Measurements from ENCODE around the gene DRICH1.
A peak's percentile ranks its signal among the peaks of the same experiment; 100 is the strongest.
"Not testable (repeated sequence)": the region's sequence is repeated elsewhere in the genome, so short reads cannot be mapped to it uniquely, and the experiment has no call there.

Gene DRICH1

DNA sequence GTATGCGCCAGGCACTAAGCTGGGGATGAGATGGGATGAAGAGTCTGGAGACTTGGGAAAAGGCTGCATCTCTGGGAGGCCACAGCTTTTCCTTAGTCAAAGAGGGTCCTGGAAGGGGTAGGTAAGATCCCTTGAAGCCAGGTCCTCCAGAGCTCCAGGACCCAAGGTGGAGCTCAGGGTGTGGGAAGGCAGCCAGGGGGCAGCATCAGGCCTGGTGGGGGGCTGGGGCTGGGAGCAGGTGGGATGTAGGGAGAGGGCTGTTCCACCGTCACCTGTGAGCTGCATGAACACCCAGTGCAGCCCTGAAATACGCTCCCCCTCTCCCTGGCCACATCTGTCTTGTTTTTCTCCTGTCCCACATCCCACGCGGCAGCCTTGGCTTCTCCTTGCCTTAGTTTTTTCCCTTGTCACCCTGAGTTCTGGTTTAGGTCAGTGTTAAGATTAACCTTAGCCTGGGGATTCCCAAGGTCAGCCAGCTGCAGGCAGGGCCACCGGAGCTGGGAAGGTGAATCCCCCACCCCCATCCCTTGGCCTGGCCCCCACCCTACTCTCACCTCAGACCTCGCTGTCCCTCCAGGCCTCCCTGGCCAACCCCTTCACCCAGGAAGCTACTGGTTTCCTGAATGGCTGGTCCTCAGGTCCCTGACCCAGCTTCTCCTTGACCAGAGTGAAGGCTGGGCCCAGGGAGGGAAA lies 34.4 kb downstream of the DRICH1 start:
- DNase-seq: not testable (repeated sequence)

DNA sequence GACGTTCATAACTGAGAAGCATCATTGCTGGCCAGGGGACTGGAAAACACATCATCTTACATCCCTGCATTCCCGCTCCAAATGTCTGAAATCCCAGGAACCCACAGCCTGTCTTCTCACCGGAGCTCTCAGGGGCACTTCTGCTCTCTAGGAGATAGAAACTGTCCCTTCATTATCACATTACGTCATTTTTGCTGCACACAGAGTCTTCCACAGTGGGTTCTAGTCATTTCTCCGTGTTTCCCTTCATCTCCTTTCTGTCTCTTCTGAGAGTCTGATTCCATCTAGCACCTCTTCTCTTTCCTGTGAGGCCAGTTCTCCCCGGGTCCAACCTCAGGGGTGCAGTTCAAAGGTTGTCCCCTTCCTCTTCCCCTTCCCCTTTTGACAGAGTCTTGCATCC lies 36.2 kb downstream of the DRICH1 start:
- not testable (repeated sequence) for DNase-seq

DNA sequence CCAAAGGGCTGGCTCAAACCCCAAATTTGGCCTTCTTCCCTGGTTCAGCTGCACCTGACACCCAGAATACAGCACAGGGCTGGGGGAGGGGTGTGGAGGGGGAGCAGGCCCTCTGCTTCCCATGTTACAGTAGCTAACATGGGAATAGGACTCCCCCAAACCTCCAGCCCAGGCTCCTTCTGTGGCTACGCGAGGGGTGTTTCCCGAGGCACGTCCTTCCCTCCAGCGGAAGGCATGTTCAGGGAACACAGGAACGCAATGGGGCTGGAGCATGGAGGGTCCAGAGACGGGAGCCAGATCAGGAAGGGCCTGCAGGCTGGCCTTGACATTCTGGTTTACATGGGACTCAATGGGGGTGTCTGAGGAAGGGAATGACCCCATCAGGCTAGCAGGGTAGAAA lies 40.3 kb downstream of the DRICH1 start:
- DNase-seq: no peak

DNA sequence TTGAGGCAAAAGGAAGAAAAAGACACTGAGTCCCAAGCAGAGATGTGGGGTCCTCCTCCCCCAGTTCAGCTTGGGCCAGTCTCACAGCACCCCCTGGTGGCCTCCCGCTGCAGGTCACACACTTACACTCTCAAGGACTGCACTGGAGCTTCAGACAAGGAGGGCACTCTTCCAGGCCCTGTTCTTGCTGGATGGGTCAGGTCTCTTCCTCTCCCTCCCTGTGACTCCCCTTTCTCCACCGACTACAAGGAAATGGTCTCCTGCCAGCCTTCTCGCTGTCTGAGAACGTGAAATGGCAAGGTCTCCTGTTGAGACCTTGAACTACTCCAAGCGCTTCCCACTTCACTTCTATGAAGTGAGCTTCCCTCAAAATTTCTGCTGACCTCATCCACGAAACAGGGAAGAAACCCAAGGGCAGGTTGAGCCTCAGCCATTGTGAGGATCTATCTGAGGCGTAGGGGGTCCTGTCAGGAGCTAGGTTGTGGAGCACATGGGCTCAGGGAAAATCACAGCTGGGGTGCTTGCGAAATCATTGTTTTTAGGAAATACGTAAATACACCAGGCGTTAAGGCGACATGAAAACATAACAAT lies 40.8 kb downstream of the DRICH1 start:
- peak; percentile 9 for DNase-seq

DNA sequence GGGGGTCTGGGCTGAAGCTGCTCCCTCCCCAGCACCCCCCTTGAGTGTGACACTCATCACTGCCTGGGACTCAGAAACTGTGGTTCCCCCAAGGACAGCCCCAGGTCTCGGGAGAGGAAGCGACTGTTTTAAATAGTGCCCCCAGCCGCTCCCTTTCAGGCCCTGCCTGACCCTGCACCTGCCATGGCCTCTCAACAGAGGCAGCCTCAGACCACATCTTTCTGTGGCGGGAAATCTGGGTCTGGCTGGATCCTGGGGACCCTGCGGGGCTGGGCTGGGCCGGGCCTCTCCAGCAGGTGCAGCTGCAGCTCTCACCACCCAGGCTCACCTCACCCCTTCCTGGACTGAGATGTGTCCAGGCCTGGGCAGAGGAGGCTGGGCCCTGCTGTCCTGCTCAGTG lies 48.3 kb downstream of the DRICH1 start:
- no peak for DNase-seq

DNA sequence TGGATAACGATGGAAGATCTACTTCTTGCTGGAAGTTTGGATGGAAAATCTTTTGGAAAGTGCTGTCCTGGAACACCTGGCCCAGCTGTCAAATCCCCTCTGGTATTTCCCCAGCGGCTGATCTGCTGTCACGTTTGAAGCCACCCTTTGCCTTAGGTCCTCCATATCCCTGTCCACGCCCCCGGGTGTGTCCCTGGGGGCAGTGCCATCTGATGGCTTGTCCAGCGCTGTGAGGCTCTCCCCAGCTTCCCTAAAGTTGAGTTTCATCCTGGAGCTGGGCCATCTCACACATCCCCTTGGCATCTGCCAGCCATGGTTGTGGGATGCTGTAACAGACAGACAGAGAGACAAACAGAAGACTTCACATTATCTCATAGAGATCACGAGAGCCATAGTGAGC lies 49.0 kb downstream of the DRICH1 start:
- no peak for DNase-seq

DNA sequence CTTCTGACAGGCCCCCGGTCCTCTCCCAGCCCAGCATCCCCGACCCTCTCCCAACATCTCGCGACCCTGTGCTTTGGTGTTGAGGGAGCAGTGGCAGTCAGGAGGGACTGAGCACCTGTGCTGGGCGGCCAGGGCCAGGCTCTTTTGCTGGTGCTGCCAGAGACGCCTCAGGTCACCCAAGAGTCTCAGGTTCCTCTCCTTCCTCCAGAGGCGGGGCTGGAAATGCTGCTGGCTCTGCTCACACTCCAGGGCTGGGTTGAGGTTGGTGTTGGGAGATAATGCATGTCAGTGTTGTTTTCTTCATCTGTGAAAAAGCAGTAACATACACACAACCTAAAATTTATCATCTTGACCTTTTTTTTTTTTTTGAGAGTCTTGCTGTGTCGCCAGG lies 50.9 kb downstream of the DRICH1 start:
- DNase-seq: no peak

DNA sequence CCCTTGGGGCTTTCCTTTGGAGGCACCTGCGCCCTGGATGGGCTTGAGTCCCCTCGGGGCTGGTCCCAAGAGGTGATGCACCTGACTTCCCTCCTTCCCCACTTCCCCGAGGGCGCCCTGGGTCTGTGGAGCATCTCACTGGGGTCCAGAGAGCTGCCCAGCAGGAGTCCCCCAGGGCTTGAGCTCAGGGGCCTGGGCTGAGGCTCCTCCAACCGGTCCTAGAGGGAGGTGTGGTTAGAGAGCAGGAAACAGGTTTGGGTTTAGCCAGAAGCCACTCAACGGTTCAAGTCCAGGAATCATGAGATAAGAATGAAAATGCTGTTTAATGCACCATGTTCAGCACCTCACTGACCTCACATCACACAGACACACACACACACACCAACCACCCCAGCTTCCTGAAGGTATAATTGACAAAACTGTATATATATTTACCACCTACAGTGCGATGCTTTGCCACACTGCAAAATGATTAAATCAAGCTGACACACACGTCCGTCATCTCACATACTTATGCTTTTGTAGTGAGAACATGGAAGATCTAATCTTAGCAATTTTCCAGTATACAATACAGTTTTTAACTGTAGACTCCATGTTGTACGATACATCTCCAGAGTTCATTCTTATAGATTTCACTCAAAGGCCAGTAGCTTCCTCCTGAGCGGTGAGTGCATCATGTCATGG lies 51.4 kb downstream of the DRICH1 start:
- DNase-seq: no peak

DNA sequence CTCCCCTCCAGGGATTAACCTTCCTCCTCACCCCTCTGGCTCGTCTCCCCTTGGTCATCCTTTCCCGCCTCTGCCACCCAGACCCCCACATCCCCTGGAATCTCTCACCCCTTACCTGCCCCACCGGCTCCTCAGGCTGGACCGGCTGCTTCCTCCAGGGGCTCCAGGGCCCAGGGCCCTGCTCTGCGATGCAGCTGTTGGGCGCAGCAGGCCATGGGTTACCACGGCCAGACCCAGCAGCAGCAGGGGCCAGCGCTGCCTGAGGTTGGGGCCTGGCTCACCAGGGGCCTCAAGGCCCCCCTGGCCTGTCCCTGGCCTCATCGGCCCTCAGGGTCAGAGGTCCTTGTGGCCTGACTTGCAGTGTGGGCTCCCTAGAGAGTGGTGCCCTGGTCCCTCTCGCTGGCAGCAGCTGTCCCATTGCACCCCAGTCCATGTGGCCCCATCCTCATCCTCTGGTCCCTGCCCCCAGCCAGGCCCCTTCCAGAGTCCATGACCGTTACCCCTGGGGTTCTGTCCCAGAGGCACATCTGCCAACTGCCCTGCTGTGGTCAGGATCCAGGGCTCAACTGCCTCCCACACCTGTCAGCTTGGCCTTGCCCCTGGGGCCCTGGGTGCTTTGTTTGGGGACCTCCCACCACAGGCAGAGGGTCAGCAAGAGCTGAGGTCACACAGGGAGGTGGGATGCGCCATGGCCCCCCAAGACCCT lies 52.1 kb downstream of the DRICH1 start, which contains the start of gene IGLL1:
IGLL1 (minus strand) TSS at position 421 of the 706 bp plus-strand sequence; CDS start at position 321, 100 bp downstream.
- DNase-seq: no peak

DNA sequence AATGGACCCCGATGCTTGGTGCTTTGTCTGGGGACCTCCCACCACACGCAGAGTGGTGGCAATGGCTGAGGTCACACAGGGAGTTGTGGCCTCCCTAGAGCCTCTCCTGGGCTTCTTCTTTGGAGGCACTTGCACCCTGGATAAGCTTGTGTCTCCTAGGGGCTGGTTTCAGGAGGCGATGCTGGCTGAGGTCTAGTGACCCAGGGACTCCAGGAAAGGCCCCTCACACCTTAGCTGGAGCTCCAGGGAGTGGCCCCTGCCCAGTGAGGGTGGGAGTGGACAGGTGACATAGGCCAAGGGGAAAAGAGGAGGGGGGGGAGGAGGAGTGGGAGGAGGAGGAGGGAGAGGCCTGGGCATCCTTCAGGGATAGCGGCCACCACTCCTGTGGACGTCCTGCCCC lies 52.8 kb downstream of the DRICH1 start:
- DNase-seq: no peak

DNA sequence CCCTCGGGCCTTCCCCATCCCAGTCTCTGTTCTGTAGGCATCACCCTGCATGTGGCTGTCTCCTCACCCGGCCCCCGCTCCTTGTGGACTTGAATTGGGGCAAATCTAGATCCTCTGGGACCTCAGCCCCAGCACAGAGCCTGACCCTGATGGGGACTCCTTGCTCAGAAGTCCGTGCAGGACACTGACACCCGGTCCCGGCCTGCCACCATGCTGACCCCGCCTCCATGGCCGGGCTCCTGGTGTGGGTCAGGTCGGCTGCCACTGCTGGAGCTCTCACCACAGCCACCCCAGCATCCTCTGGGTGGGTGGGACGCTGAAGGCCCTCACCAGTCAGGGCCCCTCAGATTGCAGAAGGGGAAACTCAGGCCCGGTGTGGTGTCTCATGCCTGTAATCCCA lies 53.8 kb downstream of the DRICH1 start:
- DNase-seq: no peak

DNA sequence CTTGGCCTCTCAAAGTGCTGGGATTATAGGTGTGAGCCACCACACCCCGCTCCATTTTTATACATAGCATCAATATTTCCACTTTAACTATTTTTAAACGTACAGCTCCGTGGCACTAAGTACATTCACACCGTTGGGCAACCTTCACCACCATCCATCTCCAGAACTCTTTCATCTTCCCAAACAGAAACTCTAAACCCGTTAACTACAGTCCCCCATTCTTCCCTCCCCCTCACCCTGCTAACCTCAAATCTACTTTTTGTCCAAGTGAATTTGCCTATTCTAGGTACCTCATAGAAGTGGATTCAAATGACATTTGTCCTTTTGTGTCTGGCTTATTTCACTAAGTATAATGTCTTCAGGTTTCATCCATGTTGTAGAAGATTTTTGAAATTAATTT lies 55.4 kb downstream of the DRICH1 start:
- no peak for DNase-seq

DNA sequence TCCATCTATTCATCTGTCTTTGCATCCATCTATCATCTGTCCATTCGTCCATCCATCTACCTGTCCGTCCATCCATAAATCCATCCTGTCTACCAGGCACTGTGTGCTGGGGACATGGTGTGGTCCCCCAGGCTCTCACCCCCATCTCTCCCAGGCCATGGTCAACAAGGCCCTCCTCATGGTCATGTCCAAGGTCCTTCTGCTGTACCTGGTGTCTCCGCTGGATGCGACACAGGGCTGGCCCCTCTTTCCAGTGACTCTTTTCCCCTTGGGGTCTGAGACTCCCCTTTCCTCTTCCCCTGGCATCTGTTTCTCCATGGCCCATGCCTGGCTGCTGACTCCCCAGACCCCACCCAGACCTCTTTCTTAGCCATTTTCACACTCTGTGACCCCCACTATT lies 56.5 kb downstream of the DRICH1 start:
- no peak for DNase-seq

DNA sequence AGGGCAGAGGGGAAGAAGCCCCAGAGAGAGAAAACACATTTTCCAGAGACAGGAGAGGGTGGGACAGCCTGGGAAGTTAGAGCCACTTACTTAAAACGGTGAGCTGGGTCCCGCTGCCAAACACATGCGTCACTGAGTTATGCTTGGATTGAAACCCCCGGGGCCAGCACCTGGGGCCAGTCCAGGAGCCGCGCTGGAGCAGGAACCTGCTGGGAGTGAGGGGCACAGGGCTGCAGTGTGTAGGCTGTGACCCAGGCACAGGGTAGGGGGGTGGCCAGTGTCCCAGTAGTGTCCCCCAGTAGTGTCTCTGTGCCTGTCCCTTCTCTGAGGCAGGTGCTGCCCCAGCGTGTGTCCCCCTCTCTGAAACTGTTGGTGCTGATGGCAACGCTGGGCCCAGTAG lies 57.2 kb downstream of the DRICH1 start:
- DNase-seq: no peak

DNA sequence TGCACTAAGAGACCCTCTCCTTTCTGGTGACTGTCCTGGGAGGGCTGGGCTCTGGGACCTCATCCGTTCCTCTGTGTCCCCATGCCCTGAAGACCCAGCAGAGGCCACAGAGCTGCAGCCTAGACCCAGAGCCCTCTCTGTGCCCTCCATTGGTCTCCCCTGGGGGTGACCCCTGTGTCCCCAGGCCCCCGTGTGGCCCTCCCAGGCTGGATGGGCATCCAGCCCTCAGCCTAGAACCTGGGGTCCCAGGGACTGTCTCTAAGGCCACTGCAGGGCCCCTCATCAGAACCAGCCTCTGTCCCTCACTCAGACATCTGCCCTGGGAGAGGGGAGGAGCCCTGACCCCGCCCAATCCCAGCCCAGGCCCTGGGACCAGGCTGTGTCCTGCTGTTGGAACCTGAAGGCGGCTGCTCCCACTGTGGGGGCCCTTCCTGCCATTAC lies 57.7 kb downstream of the DRICH1 start:
- no peak for DNase-seq

DNA sequence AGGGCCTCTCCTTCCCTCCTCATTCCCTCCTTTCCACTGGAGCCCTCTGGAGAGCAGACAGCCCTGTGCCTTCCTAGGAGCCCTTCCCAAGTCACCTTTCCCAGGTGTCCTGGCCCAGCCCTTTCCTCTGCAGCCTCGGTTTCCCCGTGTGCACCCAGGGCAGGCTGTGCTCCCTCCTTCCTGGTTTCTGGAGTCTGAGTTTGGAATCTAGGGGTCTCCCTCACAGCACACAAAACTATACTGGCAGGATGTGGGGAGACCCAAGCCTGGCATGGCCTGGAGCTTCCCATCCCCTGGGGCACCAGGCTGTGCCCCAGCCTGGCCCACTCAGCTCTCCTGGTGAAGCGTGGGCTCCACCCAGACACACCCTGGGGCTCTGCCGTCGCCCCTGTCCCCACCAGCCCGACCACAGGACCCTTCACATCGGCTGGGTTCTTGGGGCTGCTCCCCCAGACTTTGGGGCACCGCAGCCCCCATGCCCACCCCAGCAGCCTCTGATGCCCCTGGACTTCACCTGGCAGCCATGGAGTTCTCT lies 58.4 kb downstream of the DRICH1 start:
- not testable (repeated sequence) for DNase-seq

DNA sequence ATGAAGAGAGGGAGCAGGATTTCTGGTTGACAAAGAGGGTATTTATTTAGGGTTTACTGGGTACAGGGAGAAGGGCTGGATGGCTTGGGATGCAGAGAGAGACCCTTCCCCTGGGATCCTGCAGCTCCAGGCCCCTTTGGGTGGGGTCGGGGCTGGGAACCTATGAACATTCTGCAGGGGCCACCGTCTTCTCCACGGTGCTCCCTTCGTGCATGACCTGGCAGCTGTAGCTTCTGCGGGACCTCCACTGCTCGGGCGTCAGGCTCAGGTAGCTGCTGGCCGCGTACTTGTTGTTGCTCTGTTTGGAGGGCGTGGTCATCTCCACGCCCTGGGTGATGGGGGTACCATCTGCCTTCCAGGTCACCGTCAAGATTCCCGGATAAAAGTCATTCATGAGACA lies 59.0 kb downstream of the DRICH1 start:
- not testable (repeated sequence) for DNase-seq

DNA sequence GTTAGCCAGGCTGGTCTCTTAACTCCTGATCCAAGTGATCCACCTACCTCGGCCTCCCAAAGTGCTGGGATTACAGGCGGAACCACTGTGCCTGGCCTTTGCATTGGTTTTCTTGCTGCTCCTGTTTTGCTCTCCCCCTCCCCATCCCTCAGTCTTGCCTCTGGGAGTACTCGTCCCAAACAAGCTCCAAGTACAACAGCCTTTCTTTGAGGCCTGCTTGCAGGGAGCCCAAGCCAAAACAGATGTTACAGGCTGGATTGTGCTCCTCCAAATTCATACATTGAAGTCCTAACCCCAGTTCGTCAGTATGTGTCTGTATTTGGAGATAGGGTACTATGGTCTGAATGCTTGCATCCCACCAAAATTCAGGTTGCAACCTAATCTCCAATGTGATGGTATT lies 60.6 kb downstream of the DRICH1 start:
- DNase-seq: no peak

DNA sequence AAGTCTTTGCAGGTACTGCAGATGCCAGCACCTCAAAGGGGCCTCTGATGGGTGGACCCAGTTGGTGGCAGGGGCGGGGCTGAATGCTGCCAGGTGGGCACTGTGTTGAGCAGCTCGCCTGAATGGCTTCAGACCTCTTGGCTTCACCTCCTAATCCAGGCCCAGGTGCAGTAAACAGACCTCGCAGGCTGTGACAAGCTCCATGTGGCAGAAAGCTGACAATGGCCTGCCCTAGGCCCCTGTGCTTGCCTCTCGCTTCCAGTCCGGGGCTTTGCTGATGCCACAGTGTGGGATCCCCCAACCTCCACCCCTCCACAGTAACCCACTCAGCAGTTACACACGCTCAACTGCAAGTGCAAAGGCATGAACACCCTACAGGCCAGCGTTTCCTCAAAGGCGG lies 61.4 kb downstream of the DRICH1 start:
- DNase-seq: no peak

DNA sequence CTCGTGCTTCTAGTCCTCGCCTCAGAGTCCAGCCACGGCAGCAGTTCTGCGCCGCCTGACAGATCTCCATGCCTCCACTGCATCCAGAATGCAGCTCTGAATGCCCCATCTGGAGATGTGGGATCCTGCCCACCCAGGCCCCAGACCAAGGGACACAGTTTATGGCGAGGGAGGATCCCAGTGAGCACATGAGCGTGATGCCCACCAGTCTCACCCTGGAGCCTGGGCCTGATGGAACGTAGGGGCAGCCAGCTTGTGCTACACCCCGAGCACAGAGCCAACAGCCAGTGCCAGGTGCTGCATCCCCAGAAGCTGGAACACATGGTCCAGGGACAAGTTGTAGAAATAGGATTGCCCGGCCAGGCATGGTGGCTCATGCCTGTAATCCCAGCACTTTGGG lies 62.4 kb downstream of the DRICH1 start:
- DNase-seq: no peak

DNA sequence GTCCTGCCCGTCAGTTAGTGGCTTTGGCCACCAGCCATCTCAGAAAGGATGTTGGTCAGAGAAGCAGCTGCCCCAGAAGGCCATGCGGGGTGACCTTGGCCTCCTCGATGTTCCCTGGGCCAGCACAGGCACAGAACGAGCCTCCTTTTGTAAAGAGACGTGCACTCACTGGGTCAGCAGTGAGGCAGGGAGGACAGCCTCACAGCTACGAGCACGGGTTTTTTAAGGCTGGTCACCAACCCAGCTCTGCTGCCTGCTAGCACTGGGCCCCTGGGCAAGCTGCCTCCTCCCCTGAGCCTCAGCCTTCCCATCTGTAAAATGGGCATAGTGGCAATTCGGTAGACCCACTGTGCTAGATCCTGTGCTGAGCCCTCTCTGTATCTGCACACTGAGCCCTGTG lies 62.8 kb downstream of the DRICH1 start:
- no peak for DNase-seq

DNA sequence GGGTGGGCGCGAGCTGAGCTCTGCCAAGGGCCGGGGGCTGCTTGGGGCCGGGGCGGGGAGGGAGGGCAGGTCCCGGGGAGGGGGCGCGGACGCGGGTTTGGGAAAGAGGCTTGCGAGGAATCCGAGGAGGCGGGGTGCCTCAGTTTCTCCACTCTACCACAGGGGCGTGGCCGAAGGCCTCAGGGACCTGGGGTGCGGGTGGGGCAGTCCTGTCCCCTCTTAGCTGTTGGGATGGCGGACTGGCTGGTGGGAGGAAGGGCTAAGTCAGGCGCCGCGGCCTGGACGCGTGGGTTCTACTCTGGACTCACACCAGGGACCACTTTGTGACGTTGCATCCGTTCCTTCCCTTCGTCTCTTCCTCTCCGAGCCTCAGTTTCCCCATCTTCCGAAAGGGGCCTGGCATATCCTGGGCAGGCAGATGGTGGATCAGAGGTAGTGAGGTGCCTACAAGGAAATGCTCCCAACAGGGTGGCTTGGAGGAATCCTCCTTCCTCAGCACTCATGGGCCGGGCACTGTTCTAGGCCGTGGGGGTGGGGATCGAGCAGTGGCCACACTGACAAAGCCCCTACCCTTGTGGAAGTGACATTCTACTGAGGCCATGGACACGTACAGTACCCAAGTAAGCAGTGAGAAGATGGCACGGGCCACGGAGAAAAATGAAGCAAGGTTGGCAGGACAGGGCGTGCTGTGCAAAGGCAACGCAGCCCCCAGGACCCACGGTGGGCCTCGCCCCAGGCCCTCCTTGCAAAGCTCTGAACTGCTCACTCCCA lies 65.2 kb downstream of the DRICH1 start:
- no peak for DNase-seq
